ENCODE measurements around the gene ASCL4. TPM values are rescaled to one million over a fixed set of nuclear protein-coding genes. Genes with fewer than 3 reads are reported as not detected.

ASCL4 gene
- total RNA-seq, 1 donor from 2014 or later, result not detected

GRCh38 chr12:107794451-107794850 lies 19.9 kb downstream of the ASCL4 start:
- Histone ChIP-seq H3K27ac (ENCODE audit: low read depth, low read length) (no peak overlapping the region), H3K9ac (ENCODE audit: low read depth in 1 of 3, low read length in 3 of 3) (no peak overlapping the region), H3K27me3 (ENCODE audit: control insufficient read depth in 3 of 3, insufficient read depth in 3 of 3, low read length in 3 of 3) (peaks cover 0 to 3% (median 2%) of the 10 kb centered on the region in 3 donors)

GRCh38 chr12:107798580-107798979 lies 24.1 kb downstream of the ASCL4 start:
- Histone ChIP-seq H3K4me3 (ENCODE audit: low read length in 3 of 3) (no peak overlapping the region), H3K27me3 (ENCODE audit: control insufficient read depth in 3 of 3, insufficient read depth in 3 of 3, low read length in 3 of 3) (peaks cover 0 to 3% (median 2%) of the 10 kb centered on the region in 3 donors), H3K9ac (ENCODE audit: low read depth in 1 of 3, low read length in 3 of 3) (no peak overlapping the region), H3K36me3 (ENCODE audit: control insufficient read depth in 3 of 3, insufficient read depth in 3 of 3, low read length in 3 of 3) (no peaks in the 10 kb centered on the region), H3K27ac (ENCODE audit: low read depth, low read length) (no peak overlapping the region), H3K9me3 (ENCODE audit: control insufficient read depth in 3 of 3, low read length in 3 of 3) (no peaks in the 10 kb centered on the region), H3K4me1 (ENCODE audit: control insufficient read depth in 3 of 3, insufficient read depth in 3 of 3, low read length in 3 of 3) (no peaks in the 10 kb centered on the region)

More at GRCh38 chr12:107794451-107794850, 19.9 kb downstream of the ASCL4 start:
- Histone ChIP-seq H3K9me3 (ENCODE audit: control insufficient read depth in 3 of 3, low read length in 3 of 3) (no peaks in the 10 kb centered on the region), H3K4me1 (ENCODE audit: control insufficient read depth in 3 of 3, insufficient read depth in 3 of 3, low read length in 3 of 3) (no peaks in the 10 kb centered on the region), H3K36me3 (ENCODE audit: control insufficient read depth in 3 of 3, insufficient read depth in 3 of 3, low read length in 3 of 3) (no peaks in the 10 kb centered on the region), H3K4me3 (ENCODE audit: low read length in 3 of 3) (no peak overlapping the region)

- Histone ChIP-seq H3K27ac (ENCODE audit: low read depth, low read length) (no peak overlapping the region), H3K9ac (ENCODE audit: low read depth in 1 of 3, low read length in 3 of 3) (no peak overlapping the region), H3K4me1 (ENCODE audit: control insufficient read depth in 3 of 3, insufficient read depth in 3 of 3, low read length in 3 of 3) (no peaks in the 10 kb centered on the region), H3K27me3 (ENCODE audit: control insufficient read depth in 3 of 3, insufficient read depth in 3 of 3, low read length in 3 of 3) (peaks cover 0 to 3% (median 0%) of the 10 kb centered on the region in 3 donors), H3K9me3 (ENCODE audit: control insufficient read depth in 3 of 3, low read length in 3 of 3) (no peaks in the 10 kb centered on the region), H3K4me3 (ENCODE audit: low read length in 3 of 3) (no peak overlapping the region), H3K36me3 (ENCODE audit: control insufficient read depth in 3 of 3, insufficient read depth in 3 of 3, low read length in 3 of 3) (no peaks in the 10 kb centered on the region)
These were observed 26.6 kb downstream of the ASCL4 start for GRCh38 chr12:107801150-107801549.

- H3K9me3 ChIP-seq (ENCODE audit: control insufficient read depth in 3 of 3, low read length in 3 of 3), result no peaks in the 10 kb centered on the region
- no peaks in the 10 kb centered on the region for H3K27me3 ChIP-seq (ENCODE audit: control insufficient read depth in 3 of 3, insufficient read depth in 3 of 3, low read length in 3 of 3)
- no peaks in the 10 kb centered on the region for H3K4me1 ChIP-seq (ENCODE audit: control insufficient read depth in 3 of 3, insufficient read depth in 3 of 3, low read length in 3 of 3)
- no peak overlapping the region for H3K4me3 ChIP-seq (ENCODE audit: low read length in 3 of 3)
- H3K9ac ChIP-seq (ENCODE audit: low read depth in 1 of 3, low read length in 3 of 3), result no peak overlapping the region
- no peak overlapping the region for H3K27ac ChIP-seq (ENCODE audit: low read depth, low read length)
- H3K36me3 ChIP-seq (ENCODE audit: control insufficient read depth in 3 of 3, insufficient read depth in 3 of 3, low read length in 3 of 3), result no peaks in the 10 kb centered on the region
These were observed 28.6 kb downstream of the ASCL4 start for GRCh38 chr12:107803092-107803491.

GRCh38 chr12:107805488-107806180 lies 31.1 kb downstream of the ASCL4 start:
- Histone ChIP-seq H3K27me3 (ENCODE audit: control insufficient read depth in 3 of 3, insufficient read depth in 3 of 3, low read length in 3 of 3) (no peaks in the 10 kb centered on the region), H3K4me3 (ENCODE audit: low read length in 3 of 3) (no peak overlapping the region), H3K9me3 (ENCODE audit: control insufficient read depth in 3 of 3, low read length in 3 of 3) (no peaks in the 10 kb centered on the region)

GRCh38 chr12:107807471-107808150 lies 33.1 kb downstream of the ASCL4 start:
- H3K27ac ChIP-seq (ENCODE audit: low read depth, low read length), result no peak overlapping the region
- no peaks in the 10 kb centered on the region for H3K4me1 ChIP-seq (ENCODE audit: control insufficient read depth in 3 of 3, insufficient read depth in 3 of 3, low read length in 3 of 3)
- no peak overlapping the region for H3K4me3 ChIP-seq (ENCODE audit: low read length in 3 of 3)
- no peaks in the 10 kb centered on the region for H3K9me3 ChIP-seq (ENCODE audit: control insufficient read depth in 3 of 3, low read length in 3 of 3)
- H3K27me3 ChIP-seq (ENCODE audit: control insufficient read depth in 3 of 3, insufficient read depth in 3 of 3, low read length in 3 of 3), result no peaks in the 10 kb centered on the region
- H3K9ac ChIP-seq (ENCODE audit: low read depth in 1 of 3, low read length in 3 of 3), result no peak overlapping the region
- H3K36me3 ChIP-seq (ENCODE audit: control insufficient read depth in 3 of 3, insufficient read depth in 3 of 3, low read length in 3 of 3), result no peaks in the 10 kb centered on the region

More at GRCh38 chr12:107805488-107806180, 31.1 kb downstream of the ASCL4 start:
- H3K36me3 ChIP-seq (ENCODE audit: control insufficient read depth in 3 of 3, insufficient read depth in 3 of 3, low read length in 3 of 3), result no peaks in the 10 kb centered on the region
- H3K27ac ChIP-seq (ENCODE audit: low read depth, low read length), result no peak overlapping the region
- H3K4me1 ChIP-seq (ENCODE audit: control insufficient read depth in 3 of 3, insufficient read depth in 3 of 3, low read length in 3 of 3), result no peaks in the 10 kb centered on the region
- H3K9ac ChIP-seq (ENCODE audit: low read depth in 1 of 3, low read length in 3 of 3), result no peak overlapping the region

GRCh38 chr12:107817250-107817649 lies 42.7 kb downstream of the ASCL4 start:
- H3K36me3 ChIP-seq (ENCODE audit: control insufficient read depth in 3 of 3, insufficient read depth in 3 of 3, low read length in 3 of 3), result no peaks in the 10 kb centered on the region
- no peaks in the 10 kb centered on the region for H3K27me3 ChIP-seq (ENCODE audit: control insufficient read depth in 3 of 3, insufficient read depth in 3 of 3, low read length in 3 of 3)
- no peak overlapping the region for H3K4me3 ChIP-seq (ENCODE audit: low read length in 3 of 3)
- no peak overlapping the region for H3K27ac ChIP-seq (ENCODE audit: low read depth, low read length)
- H3K9me3 ChIP-seq (ENCODE audit: control insufficient read depth in 3 of 3, low read length in 3 of 3), result peaks cover 6 to 13% (median 6%) of the 10 kb centered on the region in 3 donors
- no peaks in the 10 kb centered on the region for H3K4me1 ChIP-seq (ENCODE audit: control insufficient read depth in 3 of 3, insufficient read depth in 3 of 3, low read length in 3 of 3)
- H3K9ac ChIP-seq (ENCODE audit: low read depth in 1 of 3, low read length in 3 of 3), result no peak overlapping the region

GRCh38 chr12:107818984-107819383 lies 44.5 kb downstream of the ASCL4 start:
- Histone ChIP-seq H3K4me3 (ENCODE audit: low read length in 3 of 3) (no peak overlapping the region), H3K4me1 (ENCODE audit: control insufficient read depth in 3 of 3, insufficient read depth in 3 of 3, low read length in 3 of 3) (no peaks in the 10 kb centered on the region), H3K9me3 (ENCODE audit: control insufficient read depth in 3 of 3, low read length in 3 of 3) (peaks cover 6 to 13% (median 6%) of the 10 kb centered on the region in 3 donors), H3K36me3 (ENCODE audit: control insufficient read depth in 3 of 3, insufficient read depth in 3 of 3, low read length in 3 of 3) (no peaks in the 10 kb centered on the region), H3K27ac (ENCODE audit: low read depth, low read length) (no peak overlapping the region), H3K27me3 (ENCODE audit: control insufficient read depth in 3 of 3, insufficient read depth in 3 of 3, low read length in 3 of 3) (no peaks in the 10 kb centered on the region), H3K9ac (ENCODE audit: low read depth in 1 of 3, low read length in 3 of 3) (no peak overlapping the region)

- H3K9me3 ChIP-seq (ENCODE audit: control insufficient read depth in 3 of 3, low read length in 3 of 3), result peaks cover 3 to 13% (median 4%) of the 10 kb centered on the region in 3 donors
- no peaks in the 10 kb centered on the region for H3K27me3 ChIP-seq (ENCODE audit: control insufficient read depth in 3 of 3, insufficient read depth in 3 of 3, low read length in 3 of 3)
- no peak overlapping the region for H3K27ac ChIP-seq (ENCODE audit: low read depth, low read length)
- H3K4me3 ChIP-seq (ENCODE audit: low read length in 3 of 3), result no peak overlapping the region
- no peak overlapping the region for H3K9ac ChIP-seq (ENCODE audit: low read depth in 1 of 3, low read length in 3 of 3)
- H3K36me3 ChIP-seq (ENCODE audit: control insufficient read depth in 3 of 3, insufficient read depth in 3 of 3, low read length in 3 of 3), result no peaks in the 10 kb centered on the region
- no peaks in the 10 kb centered on the region for H3K4me1 ChIP-seq (ENCODE audit: control insufficient read depth in 3 of 3, insufficient read depth in 3 of 3, low read length in 3 of 3)
These were observed 47.9 kb downstream of the ASCL4 start for GRCh38 chr12:107822356-107822755.
